Activated CD8-positive, alpha-beta memory T cell treated with anti-CD3 and anti-CD28 coated beads, Interleukin-2, amount 10 ng/mL, durations not matched to agents 7 days and 5 days (primary cell): Measurements from ENCODE around the gene C10orf105. TPM values are rescaled to one million over a fixed set of nuclear protein-coding genes. Genes with fewer than 3 reads are reported as not detected.

Experiments used
- ATAC-seq: fragments of 150-1000 bp; cut with Tn5 transposase; one replicate; pipeline ENCODE4 v1.10.0; 2021; ENCODE audit warnings: moderate library complexity
- CTCF ChIA-PET: fragments of 350-600 bp; sonication (Branson Sonifier 250); formaldehyde crosslinking; loops from one replicate; lab custom pipeline; 2021; ENCODE audit warnings: antibody characterized with exemption; lab: Charles Lee
- DNase-seq: peaks from one replicate; pipeline ENCODE4 v3.0.0-alpha.2; 2020
- H3K27ac Mint-ChIP-seq: one replicate; pipeline ENCODE4 v1.8.0; 2021; ENCODE audit warnings: mild to moderate bottlenecking, mixed read lengths
- H3K27me3 Mint-ChIP-seq: one replicate; pipeline ENCODE4 v1.8.0; 2021; ENCODE audit warnings: mixed read lengths
- H3K36me3 Mint-ChIP-seq: one replicate; pipeline ENCODE4 v1.8.0; 2021; ENCODE audit warnings: mild to moderate bottlenecking, mixed read lengths
- H3K4me1 Mint-ChIP-seq: one replicate; pipeline ENCODE4 v1.8.0; 2021; ENCODE audit warnings: mixed read lengths
- H3K4me3 Mint-ChIP-seq: one replicate; pipeline ENCODE4 v1.8.0; 2021; ENCODE audit warnings: mild to moderate bottlenecking, moderate library complexity, mixed read lengths
- H3K9me3 Mint-ChIP-seq: one replicate; pipeline ENCODE4 v1.8.0; 2022; ENCODE audit warnings: low read depth, mixed read lengths
- total RNA-seq, 2 experiments: library from RNA; stranded (reverse); gene quantifications; one replicate each; pipeline ENCODE4 v1.2.3, GENCODE V29; 2021

The C10orf105 gene
- total RNA-seq, 2 experiments from 2014 or later = 0.18 to 0.26 TPM

DNA sequence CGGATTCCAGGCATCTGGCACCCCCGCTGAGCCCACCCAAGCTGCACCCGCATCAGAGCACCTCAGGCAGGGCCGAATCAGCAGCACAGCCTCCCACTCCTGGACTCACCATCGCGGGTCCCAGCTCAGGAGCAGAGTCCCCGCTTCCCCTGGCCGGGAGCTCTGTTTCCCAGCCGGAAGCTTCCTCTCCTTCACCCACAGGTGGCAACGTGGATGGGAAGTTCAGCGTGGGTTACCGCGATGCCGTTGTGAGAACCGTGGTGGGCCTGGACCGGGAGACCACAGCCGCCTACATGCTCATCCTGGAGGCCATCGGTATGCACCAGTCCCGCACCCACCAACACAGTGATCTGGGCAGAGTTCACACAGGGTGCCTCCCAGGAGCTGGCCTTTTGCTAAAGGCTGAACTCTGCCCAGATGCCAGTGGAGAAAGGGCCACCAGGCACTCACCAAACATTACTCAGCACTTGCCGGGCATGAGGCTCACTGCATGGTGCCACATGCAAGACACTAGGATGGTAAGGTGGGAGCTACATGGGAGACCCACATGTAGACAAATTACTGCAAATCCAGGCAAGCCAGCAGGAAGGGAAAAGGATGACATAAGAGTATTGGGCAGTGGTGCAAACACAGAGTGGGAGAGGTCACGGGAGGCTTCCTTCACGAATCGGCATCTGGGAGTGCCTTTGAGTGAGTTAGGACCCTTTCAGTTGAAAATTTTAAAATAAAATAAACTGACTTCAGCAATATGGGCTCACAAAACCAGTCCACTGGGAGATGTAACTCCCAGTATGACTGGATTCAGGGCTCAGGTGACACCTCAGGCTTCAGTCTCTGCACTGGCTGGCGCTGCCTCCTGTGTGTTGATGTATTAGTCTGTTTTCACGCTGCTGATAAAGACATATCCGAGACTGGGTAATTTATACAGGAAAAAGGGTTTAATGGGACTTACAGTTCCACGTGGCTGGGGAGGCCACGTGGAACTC is 10.4 kb downstream of the C10orf105 start:
- Mint-ChIP-seq H3K27me3 (no peaks in the 10 kb centered on the region), H3K9me3 (no peaks in the 10 kb centered on the region), H3K4me3 (no peak overlapping the region), H3K36me3 (no peaks in the 10 kb centered on the region), H3K27ac (no peak overlapping the region), H3K4me1 (peaks cover 34% of the 10 kb centered on the region)
- CTCF ChIA-PET = interaction anchor here (0.6 to 16.3 kb wide), 38 partner anchors 7 to 394 kb away, joined by 3 to 235 read pairs (median 6); partner anchors contain the start of genes C10orf105, SLC29A3 and VSIR
- ATAC-seq = no peak
- DNase-seq = no peak

DNA sequence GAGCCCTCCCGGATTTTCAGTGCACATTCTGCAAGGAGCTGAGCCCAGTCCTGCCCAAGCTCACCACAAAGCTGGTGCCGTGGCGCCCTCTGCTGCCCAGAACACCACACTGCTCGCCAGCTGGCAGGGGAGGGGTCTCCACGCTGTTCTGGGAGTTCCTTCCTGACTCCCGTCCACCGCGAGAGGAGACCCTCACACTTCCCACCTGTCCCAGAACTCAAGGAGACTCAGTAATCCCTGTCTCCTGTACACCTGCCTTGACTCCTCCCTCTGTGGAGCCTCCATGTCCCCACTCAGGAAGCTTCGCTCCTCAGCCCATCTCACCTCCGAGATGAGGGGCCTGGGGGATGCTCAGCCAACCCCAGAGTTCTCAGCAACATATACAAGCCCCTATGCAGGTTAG is 11.3 kb downstream of the C10orf105 start:
- H3K27ac Mint-ChIP-seq = no peak overlapping the region
- ATAC-seq (peak; percentile 40), DNase-seq (peak; percentile 68)
- H3K36me3 Mint-ChIP-seq = no peaks in the 10 kb centered on the region
- H3K4me1 Mint-ChIP-seq = peaks cover 25% of the 10 kb centered on the region
- H3K27me3 Mint-ChIP-seq = no peaks in the 10 kb centered on the region
- H3K4me3 Mint-ChIP-seq = no peak overlapping the region
- CTCF ChIA-PET = interaction anchor here (0.6 to 16.3 kb wide), 42 partner anchors 8 to 393 kb away, joined by 3 to 235 read pairs (median 5); partner anchors contain the start of genes C10orf105, SLC29A3 and VSIR
- H3K9me3 Mint-ChIP-seq = no peaks in the 10 kb centered on the region

DNA sequence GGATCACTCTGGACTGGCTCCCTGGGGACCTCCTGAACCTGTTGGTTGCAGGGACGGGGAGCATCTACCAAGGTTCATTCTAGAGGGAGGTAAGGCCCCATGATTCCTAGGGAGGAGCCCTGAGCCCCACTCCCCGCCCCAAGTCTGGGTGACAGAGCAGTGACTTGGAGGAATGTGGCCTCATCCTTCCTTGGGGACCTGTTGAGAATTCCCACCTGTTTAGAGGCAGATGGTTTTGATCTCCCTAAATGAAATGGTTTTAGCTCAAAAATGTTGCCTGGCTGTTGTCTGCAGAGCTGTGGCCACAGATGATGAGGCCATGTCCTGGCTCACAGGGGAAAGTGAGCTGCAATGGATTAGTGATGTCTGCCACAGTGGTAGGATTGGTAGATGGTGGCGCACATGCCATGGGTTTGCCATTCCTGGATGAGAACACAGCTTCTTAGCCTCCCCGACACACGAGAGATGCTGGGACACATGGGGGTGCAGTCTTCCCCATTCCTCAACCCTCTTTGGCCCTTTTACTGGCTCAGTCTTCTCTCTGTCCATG is 12.3 kb downstream of the C10orf105 start:
- DNase-seq (no peak), ATAC-seq (no peak)
- H3K27ac Mint-ChIP-seq = no peak overlapping the region
- peaks cover 15% of the 10 kb centered on the region for H3K4me1 Mint-ChIP-seq
- H3K27me3 Mint-ChIP-seq = no peaks in the 10 kb centered on the region
- no peaks in the 10 kb centered on the region for H3K9me3 Mint-ChIP-seq
- H3K36me3 Mint-ChIP-seq = no peaks in the 10 kb centered on the region
- H3K4me3 Mint-ChIP-seq = no peak overlapping the region
- CTCF ChIA-PET = interaction anchor here (0.8 to 16.3 kb wide), 22 partner anchors 9 to 392 kb away, joined by 3 to 235 read pairs (median 10); partner anchors contain the start of genes C10orf105, SLC29A3 and VSIR

DNA sequence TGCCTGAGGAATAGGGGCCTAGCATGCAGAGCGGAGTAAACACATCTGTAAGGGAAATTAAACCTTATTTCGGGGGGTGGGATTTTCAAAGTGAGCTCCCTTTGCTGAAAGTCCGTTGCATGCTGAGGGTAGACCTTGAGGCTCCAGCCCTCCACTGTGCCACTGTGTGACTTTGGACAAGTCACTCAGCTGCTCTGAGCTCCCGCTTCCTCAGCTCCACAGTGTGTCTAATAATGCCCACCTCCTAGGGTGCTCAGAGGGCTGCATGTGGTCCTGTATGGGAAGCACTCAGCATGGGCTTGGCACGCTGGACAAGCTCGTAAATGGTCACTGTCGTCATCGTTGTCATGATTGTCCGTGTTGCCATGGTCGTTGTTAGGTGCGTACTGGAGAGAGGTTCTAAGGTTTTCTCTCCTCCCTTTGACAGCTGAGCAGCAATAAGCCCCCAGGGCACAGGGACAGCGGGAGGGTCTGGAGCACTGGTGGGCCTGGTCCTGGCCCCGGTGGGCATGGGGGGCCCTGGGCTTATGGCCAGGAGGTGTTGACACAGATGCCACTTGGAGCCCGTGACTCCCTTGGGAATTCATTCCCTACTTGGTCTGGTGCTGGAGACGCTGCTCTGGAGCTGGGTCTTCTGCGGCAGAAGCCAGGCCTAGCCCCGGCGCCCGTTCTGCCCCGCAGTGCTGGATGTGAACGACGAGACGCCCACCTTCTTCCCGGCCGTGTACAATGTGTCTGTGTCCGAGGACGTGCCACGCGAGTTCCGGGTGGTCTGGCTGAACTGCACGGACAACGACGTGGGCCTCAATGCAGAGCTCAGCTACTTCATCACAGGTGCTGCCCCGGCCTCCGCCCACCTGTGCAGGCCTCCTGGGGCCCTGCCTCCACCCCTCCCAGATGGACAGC is 13.1 kb downstream of the C10orf105 start:
- Mint-ChIP-seq H3K4me1 (peaks cover 14% of the 10 kb centered on the region), H3K9me3 (no peaks in the 10 kb centered on the region), H3K27ac (no peak overlapping the region), H3K27me3 (no peaks in the 10 kb centered on the region), H3K4me3 (no peak overlapping the region), H3K36me3 (no peaks in the 10 kb centered on the region)
- CTCF ChIA-PET = interaction anchor here (0.7 to 16.3 kb wide), 13 partner anchors 11 to 387 kb away, joined by 3 to 235 read pairs (median 12); partner anchors contain the start of genes C10orf105, SLC29A3 and VSIR
- DNase-seq (no peak), ATAC-seq (no peak)

DNA sequence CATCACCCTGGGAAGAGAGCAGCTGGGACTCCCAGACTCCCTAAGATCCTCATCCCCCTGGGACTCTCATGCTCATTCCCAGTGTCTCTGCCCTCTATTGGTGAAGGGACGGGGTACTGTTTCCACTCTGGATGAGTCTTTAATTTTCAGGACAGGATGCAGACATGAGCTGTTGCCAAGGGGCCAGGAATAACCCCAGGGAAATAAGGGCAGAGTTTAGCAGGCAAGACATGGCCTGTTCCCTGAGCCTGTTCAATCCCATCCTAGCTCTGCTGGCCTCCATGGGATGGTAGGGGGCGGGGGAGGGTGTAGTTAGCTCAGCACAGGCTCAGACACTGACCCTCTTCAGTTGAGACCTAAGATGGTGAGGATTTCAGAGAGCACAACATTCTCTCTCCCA is 14.0 kb downstream of the C10orf105 start:
- Mint-ChIP-seq H3K36me3 (no peaks in the 10 kb centered on the region), H3K9me3 (no peaks in the 10 kb centered on the region), H3K4me3 (no peak overlapping the region)

DNA sequence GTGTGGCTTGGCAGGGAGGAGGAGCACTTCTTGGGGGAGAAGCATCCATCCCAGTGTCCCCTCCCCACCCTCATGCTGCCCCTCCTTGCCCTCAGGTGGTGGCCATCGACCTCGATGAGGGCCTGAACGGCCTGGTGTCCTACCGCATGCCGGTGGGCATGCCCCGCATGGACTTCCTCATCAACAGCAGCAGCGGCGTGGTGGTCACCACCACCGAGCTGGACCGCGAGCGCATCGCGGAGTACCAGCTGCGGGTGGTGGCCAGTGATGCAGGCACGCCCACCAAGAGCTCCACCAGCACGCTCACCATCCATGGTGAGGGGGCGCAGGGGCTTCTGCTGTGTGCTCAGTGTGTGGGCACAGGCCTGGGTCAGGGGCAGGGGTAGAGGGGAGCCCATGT is 14.8 kb downstream of the C10orf105 start:
- no peak overlapping the region for H3K27ac Mint-ChIP-seq

More for the DNA sequence above, 14.0 kb downstream of the C10orf105 start:
- no peaks in the 10 kb centered on the region for H3K27me3 Mint-ChIP-seq
- ATAC-seq (no peak), DNase-seq (no peak)
- CTCF ChIA-PET = interaction anchor here (0.6 to 16.3 kb wide), 9 partner anchors 10 to 426 kb away, joined by 3 to 235 read pairs (median 15); partner anchors contain the start of genes SLC29A3 and VSIR
- peaks cover 14% of the 10 kb centered on the region for H3K4me1 Mint-ChIP-seq
- no peak overlapping the region for H3K27ac Mint-ChIP-seq

DNA sequence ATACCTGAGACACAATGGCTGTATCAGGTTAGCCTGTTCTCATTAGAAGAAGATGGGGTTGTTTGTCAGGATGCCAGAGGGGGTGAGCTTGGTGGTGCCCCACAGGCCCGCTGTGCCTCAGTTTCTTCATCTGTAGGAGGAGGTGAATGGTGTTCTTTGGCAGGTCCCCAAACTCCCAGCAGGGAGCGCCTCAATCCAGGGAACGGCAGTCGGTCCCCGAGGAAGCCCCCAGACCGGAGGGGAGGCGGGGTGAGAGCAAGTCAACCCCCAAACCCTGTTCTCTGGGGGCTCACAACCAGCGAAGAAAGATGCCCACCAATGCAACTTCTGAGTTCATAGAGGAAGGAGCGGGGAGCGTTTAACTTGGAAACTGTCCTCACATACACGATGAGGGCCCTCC is 16.0 kb downstream of the C10orf105 start:
- Mint-ChIP-seq H3K27me3 (peaks cover 8% of the 10 kb centered on the region), H3K4me3 (no peak overlapping the region), H3K27ac (no peak overlapping the region), H3K36me3 (no peaks in the 10 kb centered on the region), H3K9me3 (no peaks in the 10 kb centered on the region), H3K4me1 (peaks cover 17% of the 10 kb centered on the region)
- ATAC-seq (no peak), DNase-seq (no peak)
- CTCF ChIA-PET = interaction anchor here (1.2 to 6.8 kb wide), 2 partner anchors 43 to 72 kb away, joined by 3 to 61 read pairs; partner anchors contain the start of gene VSIR

More for the DNA sequence above, 14.8 kb downstream of the C10orf105 start:
- peaks cover 2% of the 10 kb centered on the region for H3K27me3 Mint-ChIP-seq
- no peaks in the 10 kb centered on the region for H3K9me3 Mint-ChIP-seq
- DNase-seq (no peak), ATAC-seq (no peak)
- no peak overlapping the region for H3K4me3 Mint-ChIP-seq
- H3K36me3 Mint-ChIP-seq = no peaks in the 10 kb centered on the region
- CTCF ChIA-PET = interaction anchor here (0.6 to 16.3 kb wide), 6 partner anchors 9 to 334 kb away, joined by 3 to 235 read pairs (median 14); partner anchors contain the start of genes PSAP and VSIR
- peaks cover 14% of the 10 kb centered on the region for H3K4me1 Mint-ChIP-seq

DNA sequence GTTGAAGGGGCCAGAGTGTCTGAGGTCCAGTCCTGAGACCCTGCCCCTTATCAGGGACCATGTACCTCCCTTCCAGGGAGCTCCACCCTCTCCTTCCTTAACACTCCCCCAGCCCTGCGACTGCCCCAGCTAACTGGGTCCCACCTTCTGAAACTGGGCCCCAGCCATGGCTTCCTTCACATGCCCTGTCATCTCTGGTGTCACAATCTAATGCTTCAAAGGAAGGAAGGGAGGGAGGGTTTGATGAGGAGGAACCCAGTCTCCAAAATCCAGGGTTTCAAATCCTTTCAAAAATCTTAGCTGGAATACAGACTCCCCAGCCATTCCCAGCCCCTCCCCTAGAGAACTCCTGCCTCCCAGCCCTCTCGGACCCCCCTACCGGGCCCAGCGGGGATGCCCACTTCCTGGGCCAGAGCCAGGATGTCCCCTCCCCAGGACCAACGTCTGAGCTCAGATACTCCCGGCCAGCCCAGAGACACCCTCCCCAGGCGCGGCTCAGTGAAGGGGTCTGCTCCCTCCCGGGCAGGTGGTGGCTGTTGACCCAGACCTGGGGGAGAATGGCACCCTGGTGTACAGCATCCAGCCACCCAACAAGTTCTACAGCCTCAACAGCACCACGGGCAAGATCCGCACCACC is 18.0 kb downstream of the C10orf105 start:
- no peak overlapping the region for H3K27ac Mint-ChIP-seq
- CTCF ChIA-PET = interaction anchor here (1.1 to 1.3 kb wide), 2 partner anchors 110 to 195 kb away, joined by 3 to 6 read pairs; no protein-coding TSS in a partner anchor
- H3K4me3 Mint-ChIP-seq = no peak overlapping the region
- ATAC-seq (no peak), DNase-seq (no peak)
- no peaks in the 10 kb centered on the region for H3K9me3 Mint-ChIP-seq
- no peaks in the 10 kb centered on the region for H3K36me3 Mint-ChIP-seq
- H3K4me1 Mint-ChIP-seq = peaks cover 28% of the 10 kb centered on the region
- H3K27me3 Mint-ChIP-seq = peaks cover 8% of the 10 kb centered on the region

DNA sequence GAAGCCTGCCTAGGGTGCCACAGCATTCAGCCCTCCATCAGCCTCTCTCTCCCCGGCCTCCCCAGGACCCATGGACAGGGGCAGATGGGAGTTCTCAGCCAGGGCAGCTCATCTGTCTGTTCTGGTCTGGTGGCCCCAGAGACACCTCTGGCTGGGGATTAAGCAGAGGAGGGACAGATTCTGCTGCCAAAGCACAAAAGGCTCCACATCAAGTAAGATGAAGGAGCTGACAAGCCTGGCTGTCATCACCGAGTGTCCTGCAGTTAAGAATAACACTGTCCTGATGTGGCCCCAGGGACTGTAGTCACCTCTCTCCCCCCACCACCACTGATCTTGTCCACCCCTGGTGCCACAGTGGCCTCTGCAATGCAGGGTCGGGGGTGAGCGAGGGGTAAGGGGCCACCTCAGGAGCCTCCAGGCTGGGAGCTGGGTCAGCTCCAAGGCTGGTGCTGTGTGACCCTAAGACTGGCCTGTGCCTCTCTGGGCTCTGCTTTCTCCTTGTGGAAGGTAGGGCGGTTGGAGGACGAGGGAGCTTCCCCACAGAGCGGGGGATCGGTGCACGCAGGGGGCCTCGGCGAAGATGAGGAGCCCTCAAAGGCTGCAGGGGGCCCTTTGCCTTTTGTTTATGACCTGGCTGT is 18.7 kb downstream of the C10orf105 start:
- CTCF ChIA-PET = interaction anchor here (1.1 to 11.3 kb wide), 4 partner anchors 11 to 196 kb away, joined by 3 to 235 read pairs (median 23); partner anchors contain the start of gene C10orf105
- H3K27me3 Mint-ChIP-seq = peaks cover 8% of the 10 kb centered on the region
- H3K4me3 Mint-ChIP-seq = no peak overlapping the region
- no peak overlapping the region for H3K27ac Mint-ChIP-seq
- H3K4me1 Mint-ChIP-seq = peaks cover 30% of the 10 kb centered on the region
- ATAC-seq (no peak), DNase-seq (no peak)
- H3K9me3 Mint-ChIP-seq = no peaks in the 10 kb centered on the region
- no peaks in the 10 kb centered on the region for H3K36me3 Mint-ChIP-seq

DNA sequence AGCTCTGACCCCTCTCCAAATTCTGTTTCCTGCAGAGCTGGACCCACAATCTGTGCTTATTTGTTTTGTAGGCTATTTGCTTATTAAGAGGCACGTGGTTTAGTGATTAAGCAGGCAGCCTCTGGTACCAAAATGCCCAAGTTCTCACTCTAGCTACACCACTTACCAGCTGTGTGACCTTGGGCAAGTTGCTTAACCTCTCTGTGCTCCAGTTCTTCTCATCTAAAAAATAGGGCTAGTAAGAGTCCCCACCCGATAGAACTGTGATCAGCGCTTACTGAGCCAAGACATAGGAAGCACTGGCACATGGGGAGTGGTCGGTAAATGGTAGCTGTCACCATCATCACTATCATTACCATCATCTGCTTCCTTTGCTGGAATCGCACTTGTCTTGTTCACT is 20.8 kb downstream of the C10orf105 start:
- peaks cover 48% of the 10 kb centered on the region for H3K4me1 Mint-ChIP-seq
- CTCF ChIA-PET = interaction anchor here (0.6 to 11.3 kb wide), 18 partner anchors 9 to 385 kb away, joined by 3 to 235 read pairs (median 7); partner anchors contain the start of genes C10orf105, SLC29A3 and VSIR
- H3K9me3 Mint-ChIP-seq = no peaks in the 10 kb centered on the region
- no peak overlapping the region for H3K4me3 Mint-ChIP-seq
- no peak for DNase-seq
- H3K36me3 Mint-ChIP-seq = no peaks in the 10 kb centered on the region
- peak overlapping the region; percentile 69 for H3K27ac Mint-ChIP-seq
- peak; percentile 6 for ATAC-seq
- peaks cover 8% of the 10 kb centered on the region for H3K27me3 Mint-ChIP-seq

DNA sequence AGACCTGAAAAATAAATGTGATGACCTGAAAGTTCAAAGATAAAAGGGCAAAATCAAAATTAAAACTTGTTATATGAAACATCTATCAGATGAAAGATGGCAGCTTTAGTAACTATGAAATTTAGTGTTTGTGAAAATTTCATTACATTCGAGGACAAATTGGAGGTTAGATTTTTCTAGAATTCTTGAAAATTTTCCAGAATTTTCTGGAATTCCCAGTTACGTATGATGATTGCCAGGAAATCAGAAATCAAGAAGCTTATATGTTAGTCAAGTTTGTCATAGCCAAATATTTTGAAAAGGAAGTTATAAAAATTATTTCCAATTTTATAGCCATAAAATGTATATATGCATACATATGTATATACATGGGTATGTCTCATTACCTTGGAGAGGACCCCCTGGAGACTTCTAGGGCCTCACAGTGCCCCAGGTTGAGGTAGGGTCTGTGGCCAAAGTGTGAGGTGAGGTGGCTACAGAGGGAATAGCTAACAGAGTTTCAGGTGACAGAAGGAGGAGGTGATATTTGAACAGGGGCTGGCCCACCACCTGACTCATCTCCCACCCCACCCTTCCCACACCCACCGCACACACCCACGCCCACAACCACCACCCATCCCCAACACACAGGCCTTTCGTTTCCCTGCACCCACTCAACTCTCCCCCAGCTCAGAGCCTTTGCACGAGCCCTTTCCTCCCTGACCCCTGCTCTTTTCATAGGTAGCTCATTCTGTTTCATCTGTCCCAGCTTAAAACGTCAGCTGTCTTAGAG is 21.5 kb downstream of the C10orf105 start:
- peaks cover 8% of the 10 kb centered on the region for H3K27me3 Mint-ChIP-seq
- ATAC-seq (peak; percentile 56), DNase-seq (peak; percentile 82)
- no peaks in the 10 kb centered on the region for H3K36me3 Mint-ChIP-seq
- peaks cover 51% of the 10 kb centered on the region for H3K4me1 Mint-ChIP-seq
- peak overlapping the region; percentile 69 for H3K27ac Mint-ChIP-seq
- H3K4me3 Mint-ChIP-seq = no peak overlapping the region
- no peaks in the 10 kb centered on the region for H3K9me3 Mint-ChIP-seq
- CTCF ChIA-PET = interaction anchor here (0.6 to 11.3 kb wide), 26 partner anchors 8 to 384 kb away, joined by 3 to 235 read pairs (median 5); partner anchors contain the start of genes C10orf105, SLC29A3 and VSIR
